AG10803 (cell line): Measurements from ENCODE around the gene FERMT3.

Experiments used
- DNase-seq: peaks from one replicate; pipeline ENCODE4 v3.0.0; 2010; ENCODE audit warnings: low read depth
- H3K4me3 ChIP-seq: 2 replicates; pipeline ENCODE4 v1.5.1; 2011; ENCODE audit warnings: mild to moderate bottlenecking, low read length, control low read depth
- CTCF ChIP-seq: conservative IDR thresholded peaks from 2 replicates; pipeline ENCODE4 v1.5.1; 2011; ENCODE audit warnings: mild to moderate bottlenecking, low read length, control low read depth, inconsistent platforms

FERMT3 gene

DNA sequence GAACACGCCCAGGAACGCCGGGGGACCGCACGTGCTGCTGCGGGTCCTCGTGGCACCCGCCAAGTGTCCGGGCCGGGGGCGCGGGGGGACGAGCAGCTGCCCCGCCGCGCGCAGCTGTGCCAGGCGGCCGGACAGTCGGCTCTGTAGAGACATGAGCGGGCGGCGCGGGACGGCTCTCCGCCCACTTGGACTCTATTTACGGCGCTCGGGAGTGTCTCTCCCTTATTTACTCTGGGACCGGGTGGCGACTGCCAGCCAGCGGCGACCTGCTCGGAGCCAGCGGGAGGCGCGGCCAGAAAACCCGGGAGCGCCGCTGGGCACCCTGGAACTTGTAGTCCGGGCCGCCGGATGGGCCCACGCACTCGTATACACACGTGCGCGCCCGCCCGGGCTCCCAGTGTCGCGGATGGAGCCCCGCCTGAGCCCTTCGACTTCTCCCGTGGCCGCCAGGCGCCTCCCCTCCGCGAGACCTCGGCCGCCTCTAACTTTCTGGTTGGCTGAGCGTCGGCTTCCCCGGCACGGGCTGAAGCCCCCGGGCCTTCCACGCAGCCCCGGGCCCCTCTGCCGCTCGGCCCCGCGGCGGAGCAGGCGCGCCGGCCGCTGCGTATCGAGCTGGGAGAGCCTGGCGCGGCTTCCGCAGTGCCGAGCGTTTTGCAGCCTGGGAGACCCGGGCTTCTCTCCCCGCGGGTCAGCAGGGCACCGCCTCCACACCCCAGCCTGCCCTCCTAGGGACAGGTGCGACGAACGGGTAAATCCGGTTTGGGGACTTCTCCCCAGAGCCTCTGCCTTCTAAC is 40.5 kb upstream of the FERMT3 start, which contains the start of gene MACROD1:
MACROD1 (minus strand) TSS at position 272 of the 794 bp plus-strand sequence; CDS start at position 153, 119 bp downstream.
- TF ChIP-seq CTCF: no peak
- peak; percentile 76 for DNase-seq
- peak within 1 kb of the TSS; percentile 66 for H3K4me3 ChIP-seq

DNA sequence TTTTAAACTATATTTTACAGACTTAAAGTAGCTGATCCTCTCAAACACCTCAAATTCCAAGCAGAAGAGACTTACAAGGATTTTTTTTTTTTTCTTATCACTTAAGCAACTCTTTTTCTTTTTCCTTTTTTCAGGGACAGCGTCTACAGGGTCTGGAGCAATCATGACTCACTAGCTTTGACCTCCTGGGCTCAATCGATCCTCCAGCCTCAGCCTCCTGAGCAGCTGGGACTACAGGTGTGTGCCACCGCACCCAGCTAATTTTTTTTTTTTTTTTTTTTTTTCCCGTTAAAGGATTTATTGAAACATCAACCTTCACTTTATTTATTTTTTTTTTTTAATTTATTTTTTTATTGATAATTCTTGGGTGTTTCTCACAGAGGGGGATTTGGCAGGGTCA is 36.1 kb upstream of the FERMT3 start:
- no peak for DNase-seq
- TF ChIP-seq CTCF: no peak
- H3K4me3 ChIP-seq: no peak overlapping the region

- no peak for TF ChIP-seq CTCF
- no peak overlapping the region for H3K4me3 ChIP-seq
- no peak for DNase-seq
These were observed 32.7 kb upstream of the FERMT3 start for GRCh38 chr11:64173616-64174355.

DNA sequence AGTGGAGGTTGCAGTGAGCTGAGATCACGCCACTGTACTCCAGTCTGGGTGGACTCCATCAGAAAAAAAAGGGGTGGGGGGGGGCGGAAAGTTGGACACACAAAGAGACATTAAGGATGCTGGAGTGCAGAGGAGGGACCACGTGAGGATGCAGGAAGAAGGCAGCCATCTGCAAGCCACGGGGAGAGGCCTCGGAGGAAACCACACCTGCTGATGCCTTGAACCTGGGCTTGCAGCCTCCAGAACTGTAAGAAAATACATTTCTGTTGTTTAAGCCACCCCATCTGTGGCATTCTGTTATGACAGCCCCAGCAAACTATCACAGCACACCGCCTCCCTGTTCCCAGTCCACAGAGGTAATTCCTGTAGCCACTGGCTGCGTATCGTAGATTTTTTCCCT is 29.8 kb upstream of the FERMT3 start:
- H3K4me3 ChIP-seq: no peak overlapping the region
- DNase-seq: no peak

DNA sequence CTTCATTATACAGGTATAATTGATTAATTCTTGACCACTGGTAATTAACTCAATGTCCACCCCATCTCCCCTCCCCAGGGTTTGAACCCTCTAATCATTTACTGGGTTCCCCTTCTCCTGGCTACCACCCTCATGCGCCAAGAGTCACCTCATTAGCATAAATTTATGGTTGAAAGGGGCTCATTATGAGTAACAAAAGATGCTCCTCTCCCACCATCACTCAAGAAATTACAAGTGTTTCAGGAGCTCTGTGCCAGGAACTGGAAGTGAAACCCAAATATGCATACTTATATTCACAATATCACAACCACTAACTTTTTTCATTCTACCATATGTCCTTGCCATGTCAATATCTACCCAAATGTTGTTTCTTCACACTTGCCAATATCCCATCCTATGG is 28.3 kb upstream of the FERMT3 start:
- no peak for DNase-seq
- no peak for TF ChIP-seq CTCF
- no peak overlapping the region for H3K4me3 ChIP-seq

More for the DNA sequence above, 29.8 kb upstream of the FERMT3 start:
- no peak for TF ChIP-seq CTCF

GRCh38 chr11:64178951-64179639 is 27.4 kb upstream of the FERMT3 start:
- TF ChIP-seq CTCF: no peak
- no peak for DNase-seq
- H3K4me3 ChIP-seq: no peak overlapping the region
